NCI-H146 (cell line): Measurements from ENCODE around the gene MUSTN1.

Source experiments
- DNase-seq: peaks from one replicate; lab custom pipeline; 2025; lab: John Stamatoyannopoulos, UW

MUSTN1 gene

DNA sequence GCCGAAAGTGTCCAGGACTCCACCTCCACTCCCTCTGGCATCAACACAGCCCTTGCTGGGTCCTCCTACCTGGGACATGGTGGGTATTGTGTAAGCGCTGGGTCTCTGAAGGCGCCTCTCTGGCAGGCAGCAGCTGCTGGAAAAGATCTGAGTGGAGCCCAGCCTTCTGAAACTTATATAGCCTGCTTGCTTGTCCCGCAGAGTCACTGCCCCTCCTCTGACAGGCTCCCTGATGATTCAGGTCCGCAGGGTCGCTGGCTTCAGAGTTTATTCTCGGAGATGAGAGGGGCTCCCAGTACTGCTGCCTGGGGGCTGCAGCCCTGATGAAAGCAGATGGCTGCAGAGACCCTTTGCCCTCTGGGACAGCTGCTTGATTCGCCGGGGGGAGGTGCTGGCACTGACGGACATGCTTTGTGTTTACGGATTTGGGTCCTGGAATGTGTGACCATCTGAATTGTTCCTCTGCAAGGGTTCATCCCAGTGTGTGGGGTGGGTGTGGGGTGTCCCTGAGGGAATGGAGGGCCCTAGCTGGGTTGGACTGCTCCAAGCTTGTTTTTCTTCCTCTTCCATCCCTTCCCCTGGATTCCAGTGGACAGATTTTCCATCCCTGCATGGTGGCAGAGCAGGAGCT, at the start of gene MUSTN1:
Gene MUSTN1, minus strand, starts transcription at position 149 of the 631 bp plus-strand sequence. Its CDS starts 71 bp downstream, at position 78.
- no peak for DNase-seq

DNA sequence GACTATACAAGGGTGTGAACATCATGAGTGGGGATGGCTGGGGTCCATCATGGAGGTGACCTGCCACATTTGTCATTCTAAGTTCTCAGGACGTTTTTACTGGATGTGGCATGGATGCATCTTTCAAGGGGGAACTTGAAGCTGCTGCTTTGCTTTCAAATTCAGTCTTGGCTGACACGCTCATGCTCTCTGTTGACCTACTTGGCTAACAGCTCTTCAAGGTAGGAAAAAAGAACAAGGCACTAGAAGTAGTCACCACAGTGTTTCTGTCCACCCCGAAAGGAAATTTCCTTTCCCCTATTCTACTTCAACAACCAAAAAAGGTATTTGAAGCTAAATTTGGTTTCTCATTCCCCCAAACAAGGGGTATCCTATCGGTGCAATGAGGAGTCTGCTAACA, 47.6 kb upstream of the MUSTN1 start:
- no peak for DNase-seq

DNA sequence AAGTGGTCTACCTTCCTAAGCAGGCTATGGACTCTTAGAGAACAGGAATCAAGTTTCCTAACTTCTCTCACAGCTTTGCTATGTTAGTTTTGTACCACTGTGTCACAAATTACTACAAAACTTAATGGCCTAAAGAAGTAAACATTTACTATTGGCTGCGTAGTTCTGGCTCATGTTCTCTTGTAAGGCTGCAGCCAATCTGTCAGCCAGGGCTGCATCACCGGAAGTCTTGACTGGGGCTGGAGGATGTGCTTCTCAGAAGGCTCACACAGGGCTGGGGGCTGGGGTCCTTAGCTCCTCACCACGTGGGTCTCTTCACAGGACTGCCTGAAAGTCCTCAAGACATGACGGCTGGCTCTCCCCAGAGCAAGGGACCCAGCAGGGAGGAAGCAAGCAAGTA, 47.1 kb upstream of the MUSTN1 start:
- no peak for DNase-seq

DNA sequence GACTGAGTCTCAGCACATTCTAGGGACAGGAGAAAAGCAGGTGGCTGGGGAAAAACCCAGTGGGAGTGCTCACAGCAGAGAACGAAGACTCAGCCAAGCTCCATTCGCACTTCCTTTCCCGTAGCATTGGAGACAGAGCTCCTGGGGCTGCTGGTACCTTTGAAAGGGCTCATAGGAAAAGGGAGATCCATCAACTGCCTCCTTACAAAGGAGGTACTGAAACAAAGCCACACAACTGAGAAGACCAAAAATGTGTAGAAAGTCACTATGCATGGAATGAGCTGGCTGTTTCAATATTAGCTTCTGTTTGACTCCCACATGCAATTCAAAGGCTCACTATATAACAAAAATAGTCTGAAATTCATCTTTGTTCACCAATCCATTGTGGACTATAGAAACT, 45.7 kb upstream of the MUSTN1 start:
- DNase-seq, result no peak

DNA sequence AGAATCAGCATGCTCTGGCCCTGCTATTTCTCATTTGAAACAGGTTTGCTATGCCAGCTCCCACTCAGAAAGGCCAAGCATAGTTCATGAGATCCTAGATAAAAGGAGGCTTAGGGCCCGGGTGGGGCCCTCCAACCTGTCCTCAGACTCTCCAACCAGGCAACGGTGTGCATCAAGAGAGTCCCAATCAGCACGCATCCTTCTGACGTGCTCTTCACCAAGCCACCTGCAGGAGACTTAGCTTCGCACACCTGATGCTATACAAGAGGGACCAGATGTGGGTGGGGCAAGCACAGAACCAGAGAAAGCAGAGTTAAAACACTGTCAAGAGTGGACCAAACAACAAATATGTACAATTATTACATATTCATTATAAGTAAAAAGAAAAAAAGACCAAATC, 45.2 kb upstream of the MUSTN1 start:
- DNase-seq, result no peak

DNA sequence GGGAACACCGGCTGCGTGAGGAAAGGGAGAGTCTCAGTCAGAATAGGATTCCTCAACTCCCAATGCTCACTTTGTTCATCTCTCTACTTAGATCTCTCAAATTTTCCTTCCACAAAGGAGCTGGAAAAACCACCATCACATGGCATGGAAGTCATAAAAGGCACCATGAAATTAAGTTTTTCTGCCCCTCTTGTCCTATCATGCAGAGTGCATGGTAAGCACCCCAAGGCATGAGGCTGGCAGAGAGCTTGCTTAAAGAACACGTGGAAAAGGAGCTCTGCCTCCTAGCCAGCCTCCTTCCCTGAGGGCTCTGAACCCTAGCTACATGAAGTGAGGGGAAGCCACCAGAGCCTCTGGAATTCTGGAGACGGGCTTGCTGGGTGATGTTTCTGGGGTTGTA, 44.8 kb upstream of the MUSTN1 start:
- DNase-seq, result no peak

DNA sequence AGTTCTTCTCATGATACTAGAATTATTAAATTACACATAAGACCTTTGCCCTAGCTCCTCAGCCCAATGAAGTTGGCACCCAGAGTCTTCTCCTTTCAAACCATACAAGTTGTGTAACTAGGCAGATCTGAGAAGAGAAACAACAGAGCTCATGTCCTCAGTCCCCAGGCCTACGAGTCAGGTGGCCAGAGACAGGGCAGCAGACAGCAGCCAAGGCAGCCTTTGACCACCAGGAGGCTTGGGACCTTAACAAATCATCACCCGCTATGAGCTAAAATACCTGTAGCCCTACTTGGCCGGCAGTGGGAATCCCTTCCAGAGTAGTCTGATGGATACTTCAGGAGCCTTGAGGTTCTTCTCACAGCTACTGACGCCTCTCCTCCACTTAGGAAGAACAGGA, 44.3 kb upstream of the MUSTN1 start:
- no peak for DNase-seq

DNA sequence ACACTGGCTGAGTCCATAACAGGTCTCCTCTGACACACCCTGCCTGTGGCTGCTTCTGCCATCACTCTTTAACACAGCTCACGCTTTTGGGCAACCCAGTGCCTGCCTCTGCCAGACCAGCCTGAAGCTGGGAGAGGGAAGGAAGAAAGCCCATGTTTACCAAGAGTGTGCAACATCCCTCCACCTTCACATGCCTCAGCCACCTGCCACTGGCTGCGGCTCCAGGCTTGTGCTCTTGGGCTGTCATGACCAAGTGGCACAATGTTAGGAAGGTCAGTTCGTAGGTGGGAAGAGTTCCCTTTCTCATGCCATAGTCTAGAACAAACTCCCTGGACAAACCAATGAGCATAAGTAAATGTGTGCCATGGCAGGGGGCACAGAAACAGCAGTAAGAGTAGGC, 42.3 kb upstream of the MUSTN1 start:
- DNase-seq, result no peak

DNA sequence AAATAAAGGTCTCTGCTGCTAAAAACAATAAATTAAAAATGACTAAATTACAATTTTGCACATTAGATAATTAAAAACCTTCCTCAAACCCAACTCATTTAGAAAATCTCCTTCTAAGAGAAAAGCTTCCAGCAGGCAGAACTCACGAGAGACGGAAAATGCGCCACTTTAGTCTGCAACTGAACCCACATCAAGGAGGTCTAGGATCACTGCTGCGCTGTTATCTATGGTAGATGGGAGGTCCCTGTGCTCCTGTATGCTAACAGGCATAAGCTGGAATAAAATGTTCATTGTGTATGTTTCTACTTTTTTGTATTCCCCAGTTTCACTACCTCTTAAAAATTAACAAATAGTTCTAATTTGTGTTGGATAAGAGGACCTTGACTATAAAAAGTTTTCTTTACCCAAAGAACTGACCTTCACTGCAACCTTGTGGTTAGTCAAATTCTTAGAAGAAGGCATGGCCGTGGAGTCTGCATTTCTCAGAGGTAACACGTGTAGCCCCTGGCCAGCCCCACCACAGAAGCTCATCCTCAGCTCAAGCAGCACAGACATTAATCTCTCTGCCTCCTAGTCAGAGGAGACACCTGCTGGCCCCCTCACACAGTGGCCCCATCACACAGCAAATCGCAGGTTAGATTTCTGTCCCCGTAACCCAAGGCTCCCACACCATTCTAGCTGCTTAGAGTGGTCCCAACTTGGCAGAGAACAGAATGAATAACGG, 40.2 kb upstream of the MUSTN1 start:
- DNase-seq, result no peak

DNA sequence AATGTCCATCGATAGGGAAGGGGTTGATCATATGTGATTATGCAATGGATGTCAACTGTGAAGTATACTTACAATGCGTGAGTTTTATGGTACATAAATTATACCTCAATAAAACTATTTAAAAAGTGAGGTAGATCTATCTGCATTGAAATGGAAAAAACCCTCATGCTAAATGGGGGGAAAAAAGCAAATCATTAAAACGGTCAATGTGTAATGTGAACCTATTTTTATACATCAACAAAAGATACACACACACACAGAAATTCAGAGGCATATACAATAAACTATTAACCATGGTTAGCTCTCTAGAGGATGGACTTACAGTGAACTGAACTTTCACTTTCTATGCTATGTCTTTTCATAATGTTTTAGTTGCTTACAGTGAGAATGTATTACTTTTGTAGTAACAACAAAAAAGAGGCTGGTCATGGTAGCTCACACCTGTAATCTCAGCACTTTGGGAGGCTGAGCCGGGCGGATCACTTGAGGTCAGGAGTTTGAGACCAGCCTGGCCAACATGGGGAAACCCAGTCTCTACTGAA, 39.4 kb upstream of the MUSTN1 start:
- no peak for DNase-seq

DNA sequence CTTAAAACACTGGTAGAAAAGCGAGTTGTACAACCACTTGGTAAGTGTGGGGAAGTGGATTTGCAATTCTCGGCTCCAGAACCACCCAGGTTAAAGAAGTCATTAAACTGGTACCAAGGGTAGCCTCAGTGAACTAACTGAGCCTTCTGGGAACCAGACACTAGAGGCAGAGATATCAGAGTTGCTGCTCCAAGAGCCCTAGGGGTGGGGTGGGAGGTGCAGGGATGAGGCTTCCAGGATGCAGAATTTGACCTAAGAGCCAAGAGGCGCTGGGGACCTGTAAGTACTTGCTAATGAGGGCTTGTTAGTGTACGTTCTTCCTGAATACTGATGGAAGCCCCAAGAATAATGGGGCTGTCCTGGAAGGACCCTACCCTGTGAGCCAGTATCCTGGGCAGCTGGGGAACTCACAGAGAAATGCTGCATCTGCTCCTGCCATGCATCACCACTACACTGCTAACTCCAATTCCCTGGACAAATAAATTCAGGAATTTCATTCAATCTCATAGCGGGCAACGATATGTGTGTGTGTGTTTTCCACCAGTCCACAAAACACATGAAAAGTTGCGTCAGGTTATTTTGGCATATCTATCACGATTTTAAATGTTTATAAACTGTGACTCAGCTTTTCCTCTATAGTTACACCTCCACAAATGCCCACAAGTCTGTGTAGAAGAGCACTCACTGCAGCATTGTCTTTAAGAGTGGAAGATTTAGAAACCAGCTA, 38.8 kb upstream of the MUSTN1 start:
- DNase-seq, result no peak

DNA sequence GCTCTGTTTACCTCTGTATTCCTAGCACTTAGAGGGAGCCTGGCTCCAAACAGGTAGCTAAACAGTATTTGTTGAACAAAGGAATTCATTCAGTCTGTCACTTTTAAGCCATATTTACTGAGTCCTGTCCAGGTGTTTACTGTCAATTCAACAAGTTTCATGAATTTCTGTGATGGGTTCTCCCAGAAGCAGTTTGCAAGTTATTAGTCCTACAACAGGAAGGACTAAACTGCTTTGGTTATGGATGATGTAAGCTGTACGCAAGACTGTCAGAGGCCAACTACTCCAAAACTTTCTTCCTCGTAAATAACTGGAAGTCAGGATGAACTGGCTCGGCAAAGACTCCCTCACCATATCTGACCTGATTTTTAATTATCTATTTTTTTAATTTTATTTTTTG, 37.4 kb upstream of the MUSTN1 start:
- DNase-seq, result no peak

DNA sequence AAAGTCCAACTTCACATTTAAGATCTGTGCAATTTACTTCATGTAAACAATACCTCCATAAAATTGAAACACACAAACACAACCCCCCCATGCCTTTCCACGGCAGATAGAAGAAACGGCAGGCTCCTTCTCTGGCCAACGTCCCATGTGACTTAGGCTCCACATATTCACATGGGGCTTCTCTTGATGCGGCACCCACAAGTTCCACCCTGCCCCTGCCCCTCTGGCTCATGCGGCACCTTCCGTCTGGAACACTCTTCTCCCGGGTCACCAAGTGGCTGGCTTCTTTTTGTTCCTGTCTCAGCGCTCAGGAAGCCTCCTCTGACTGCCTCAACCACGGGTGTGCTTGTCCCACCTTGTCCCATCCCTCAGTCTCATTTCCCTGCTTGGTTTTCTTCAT, 36.9 kb upstream of the MUSTN1 start:
- no peak for DNase-seq

DNA sequence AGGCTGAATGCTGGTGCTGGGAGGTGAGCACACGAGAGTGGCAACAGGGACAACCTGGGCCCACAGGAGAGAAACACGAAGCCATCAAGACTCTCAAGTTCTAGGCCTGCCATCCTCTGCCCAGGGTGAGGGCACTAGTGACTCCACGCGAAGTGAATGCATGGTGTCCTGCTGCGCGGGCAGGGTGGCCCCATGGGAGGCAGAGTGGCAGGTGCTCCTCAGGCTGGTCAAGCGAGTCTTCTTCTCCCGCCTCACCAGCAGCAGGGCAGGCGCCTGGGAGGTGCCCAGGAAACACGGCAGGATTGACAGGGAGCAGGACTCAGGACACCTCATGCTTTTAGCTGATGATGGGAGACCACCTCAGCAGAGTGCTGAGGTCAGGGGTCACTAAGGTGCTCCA, 35.7 kb upstream of the MUSTN1 start:
- DNase-seq, result no peak

DNA sequence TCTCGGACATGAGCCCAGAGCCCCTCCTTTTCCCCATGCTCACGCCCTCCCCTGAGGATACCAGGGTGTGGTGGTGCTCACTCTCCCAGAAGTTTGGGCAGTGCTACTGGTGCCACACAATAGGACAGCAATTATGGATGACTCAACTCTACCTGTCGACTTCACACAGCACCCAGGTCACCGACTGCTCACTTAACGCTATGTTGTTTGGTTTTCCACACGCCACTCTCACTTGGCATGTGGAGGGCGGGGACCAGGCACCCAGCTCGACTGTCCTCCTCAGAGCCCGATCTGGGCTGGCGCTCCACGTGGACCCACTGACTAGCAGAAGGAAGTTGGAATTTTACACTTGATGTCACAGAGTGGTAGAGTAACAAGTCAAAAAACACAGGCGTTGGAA, 31.6 kb upstream of the MUSTN1 start:
- DNase-seq, result no peak

DNA sequence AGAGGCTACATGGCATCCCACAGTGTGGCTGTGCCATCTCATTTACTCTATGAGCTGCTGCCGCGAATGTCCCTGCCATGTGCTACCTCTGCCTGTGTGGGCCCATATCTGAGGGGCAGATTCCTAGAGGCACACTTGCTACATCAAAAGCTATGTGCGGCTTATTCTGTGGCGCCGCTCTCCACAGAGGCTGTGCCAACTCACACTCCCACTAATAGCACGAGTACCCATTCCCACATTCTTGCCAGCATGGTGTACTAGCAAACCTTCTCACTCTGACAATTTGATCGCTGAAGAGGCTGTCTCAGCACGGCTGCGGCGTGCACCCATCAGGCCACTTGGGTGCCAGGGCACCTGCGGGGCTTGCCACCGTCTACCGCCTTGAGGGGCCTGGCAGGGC, 31.2 kb upstream of the MUSTN1 start:
- no peak for DNase-seq

DNA sequence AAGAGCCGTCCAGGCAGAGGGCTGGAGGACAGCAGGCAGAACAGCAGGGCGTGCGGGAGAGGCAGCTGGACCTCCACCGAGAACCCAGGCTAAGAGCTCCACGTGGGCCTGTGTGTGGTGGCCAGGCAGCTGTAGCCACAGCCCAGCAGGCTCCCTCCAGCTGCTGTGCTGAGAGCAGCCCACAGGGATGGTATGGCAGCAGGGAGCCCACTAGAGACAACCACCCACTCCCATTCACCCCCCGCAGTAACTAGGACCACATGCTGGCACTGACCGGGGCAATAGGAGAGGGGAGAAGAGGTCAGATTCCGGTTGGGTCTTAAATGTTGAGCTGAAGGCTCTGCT, 25.6 kb upstream of the MUSTN1 start:
- peak; percentile 30 for DNase-seq

DNA sequence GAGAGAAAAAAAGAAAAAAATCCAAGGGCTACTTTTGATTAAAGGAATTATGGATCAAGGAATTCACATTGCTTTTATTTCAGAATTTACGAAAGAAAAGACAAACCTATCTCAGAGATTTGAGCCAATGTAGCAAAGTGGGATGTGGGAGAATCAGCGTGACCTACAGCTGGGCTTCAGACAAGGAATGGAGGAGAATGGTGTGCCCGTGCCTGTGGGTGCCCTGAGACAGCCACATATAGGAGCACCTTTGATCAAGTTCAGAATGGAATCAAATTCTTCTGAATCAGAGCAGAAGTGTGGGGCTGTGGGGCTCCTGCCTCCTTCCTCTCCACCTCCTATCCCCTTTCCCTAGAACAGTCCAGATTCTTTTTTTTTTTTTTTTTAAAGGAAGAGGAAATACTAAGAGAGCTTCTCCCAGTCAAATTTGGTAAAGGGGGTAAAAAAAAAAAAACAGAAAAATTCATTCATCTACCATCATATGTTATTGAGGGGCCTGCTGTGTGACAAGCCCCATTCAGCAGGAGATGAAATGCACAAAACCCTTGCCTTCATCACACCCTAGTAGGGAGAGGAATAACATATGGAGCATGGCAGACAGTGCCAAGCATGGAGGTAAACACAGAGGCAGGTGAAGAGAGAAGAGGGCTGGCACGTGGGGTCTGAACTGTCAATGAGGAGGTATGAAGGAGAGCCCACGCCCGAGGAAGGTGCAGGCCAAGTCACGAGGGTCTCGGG, 25.0 kb upstream of the MUSTN1 start:
- no peak for DNase-seq

DNA sequence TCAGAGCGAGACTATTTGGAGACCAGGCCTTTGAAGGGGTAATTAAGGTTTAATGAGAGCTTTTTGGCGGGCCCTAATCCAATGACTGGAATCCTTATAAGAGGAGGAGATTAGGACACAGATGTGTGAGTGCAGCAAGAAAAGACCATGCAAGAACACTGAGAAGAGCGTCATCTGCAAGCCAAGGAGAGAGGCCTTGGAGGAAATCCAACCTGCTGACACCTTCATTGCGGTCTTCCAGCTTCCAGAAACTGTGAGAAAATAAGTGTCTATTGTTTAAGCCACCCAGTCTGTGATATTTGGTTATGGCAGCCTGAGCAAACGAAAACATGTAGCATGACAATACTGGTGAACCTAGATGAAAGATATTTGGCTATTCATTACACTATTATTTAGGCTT, 23.0 kb upstream of the MUSTN1 start:
- DNase-seq, result no peak

DNA sequence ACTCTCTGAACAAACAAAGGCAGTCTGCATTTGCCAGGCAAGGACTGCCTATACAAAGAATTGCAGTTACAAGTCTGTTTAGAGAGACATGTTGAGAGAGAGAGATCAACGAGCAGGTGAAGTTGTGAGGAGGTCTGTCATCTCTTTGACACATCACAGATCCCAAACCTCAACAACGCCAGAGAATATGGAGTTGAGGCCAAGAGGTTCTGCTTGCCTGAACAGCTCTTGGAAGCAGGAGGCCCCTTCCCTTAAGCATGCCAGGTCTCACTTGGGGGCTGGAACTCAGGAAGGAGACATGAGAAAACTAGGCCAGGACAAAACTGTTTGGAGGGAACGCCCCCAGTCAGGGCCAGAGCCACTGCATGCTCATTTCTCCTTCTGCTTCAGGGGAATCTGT, 22.3 kb upstream of the MUSTN1 start:
- DNase-seq, result no peak

DNA sequence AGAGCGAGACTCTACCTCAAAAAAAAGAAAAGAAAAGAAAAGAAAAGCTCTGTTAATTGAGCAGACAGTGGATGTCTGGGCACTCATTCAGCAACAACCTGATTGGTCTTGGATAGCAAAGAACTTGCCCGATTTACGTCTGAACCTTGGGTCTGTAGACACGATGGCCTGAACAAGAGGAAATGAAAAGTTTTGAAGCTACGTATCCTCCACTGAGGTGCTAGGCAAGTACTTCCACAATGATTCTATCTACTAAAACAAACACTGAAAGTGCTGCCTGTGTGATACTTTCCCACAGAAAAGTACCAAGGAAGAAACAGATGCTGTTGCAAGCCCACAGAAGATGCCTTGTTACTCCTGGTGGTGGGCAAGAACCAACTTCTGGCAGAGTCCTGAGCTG, 21.8 kb upstream of the MUSTN1 start:
- no peak for DNase-seq

DNA sequence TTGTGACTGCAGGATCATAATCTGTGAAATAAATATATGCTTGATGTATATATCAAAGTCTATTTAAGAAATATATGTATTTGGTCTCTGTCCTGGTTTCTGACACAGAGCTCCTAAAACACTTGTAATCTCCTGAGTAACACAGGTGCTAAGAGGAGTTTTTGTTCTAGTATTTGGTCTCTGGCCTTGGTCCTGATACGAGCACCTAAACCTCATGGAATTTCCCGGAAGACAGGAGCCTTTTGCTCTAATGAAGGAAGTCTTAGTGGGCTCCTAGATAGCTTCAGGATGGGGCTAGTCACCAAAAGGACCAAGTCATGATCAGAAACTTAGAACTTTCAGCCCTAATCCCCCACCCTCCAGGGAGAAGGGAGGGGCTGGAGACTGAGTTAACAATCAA, 19.2 kb upstream of the MUSTN1 start:
- DNase-seq, result no peak

DNA sequence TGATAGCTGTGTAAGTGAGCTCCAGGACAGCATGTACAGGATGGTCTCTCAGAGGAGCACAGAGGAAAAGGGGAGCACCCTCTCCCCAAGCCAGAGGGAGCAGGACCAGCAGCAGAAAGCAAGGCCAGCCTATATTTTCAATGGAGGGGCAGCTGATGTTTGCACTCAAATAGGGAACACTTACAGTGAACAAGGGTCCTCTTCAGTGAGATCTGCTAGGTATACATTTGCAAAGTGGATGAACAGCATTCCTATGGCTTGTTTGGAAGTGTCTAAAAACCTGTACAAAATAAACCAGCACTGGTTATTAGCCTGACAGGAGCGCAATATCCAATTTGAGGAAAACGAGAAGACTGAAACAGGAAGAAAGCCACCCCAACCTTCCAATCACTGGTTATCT, 17.6 kb upstream of the MUSTN1 start:
- no peak for DNase-seq
